HepG2 (cell line): ENCODE results near the gene PYGO2. TPM values are rescaled to one million over a fixed set of nuclear protein-coding genes. Genes with fewer than 3 reads are reported as not detected.

Experiments
- ARNT2 ChIP-seq: sonication (generic); formaldehyde crosslinking; IDR thresholded peaks from 2 replicates; pipeline ENCODE4 v1.8.0; 2022; ENCODE audit warnings: mild to moderate bottlenecking, low read depth, missing genetic modification reagents, moderate library complexity
- CEBPB ChIP-seq: IDR thresholded peaks from 2 replicates; pipeline ENCODE4 v1.6.1; 2011; ENCODE audit warnings: low read depth, low read length, improper control_type of control experiment, borderline replicate concordance
- FOSL1 ChIP-seq: sonication (generic); formaldehyde crosslinking; IDR thresholded peaks from 2 replicates; pipeline ENCODE4 v1.9.0; 2021; ENCODE audit warnings: missing genetic modification reagents, borderline replicate concordance
- GATAD2A ChIP-seq: IDR thresholded peaks from 2 replicates; pipeline ENCODE4 v1.6.1; 2016
- PRDM4 ChIP-seq: sonication (generic); formaldehyde crosslinking; IDR thresholded peaks from 2 replicates; pipeline ENCODE4 v1.9.0; 2021; ENCODE audit warnings: missing genetic modification reagents, borderline replicate concordance
- SP5 ChIP-seq: IDR thresholded peaks from 2 replicates; pipeline ENCODE4 v1.6.1; 2016; ENCODE audit warnings: low read depth, borderline replicate concordance
- SRSF1 ChIP-seq: fragments of 200-400 bp; formaldehyde crosslinking; optimal IDR thresholded peaks from 2 replicates; pipeline ENCODE3; 2017; ENCODE audit warnings: mild to moderate bottlenecking, low read depth, low read length, moderate library complexity
- SRSF4 ChIP-seq: fragments of 200-400 bp; formaldehyde crosslinking; IDR thresholded peaks from one replicate; pipeline ENCODE4 v1.6.1; 2018; ENCODE audit warnings: mild to moderate bottlenecking, low read depth, low read length, moderate library complexity; ENCODE audit not compliant: poor library complexity, severe bottlenecking
- TEAD3 ChIP-seq: optimal IDR thresholded peaks from 2 replicates; pipeline ENCODE3; 2016; ENCODE audit warnings: borderline replicate concordance
- TEF ChIP-seq: sonication (generic); formaldehyde crosslinking; IDR thresholded peaks from 2 replicates; pipeline ENCODE4 v1.5.0; 2020; ENCODE audit warnings: missing genetic modification reagents
- TSC22D2 ChIP-seq: sonication (generic); formaldehyde crosslinking; IDR thresholded peaks from 2 replicates; pipeline ENCODE4 v1.5.1; 2020; ENCODE audit warnings: missing genetic modification reagents, mild to moderate bottlenecking, borderline replicate concordance
- ZBTB3 ChIP-seq: sonication (generic); formaldehyde crosslinking; IDR thresholded peaks from 2 replicates; pipeline ENCODE4 v1.4.0; 2020; ENCODE audit warnings: low read depth, mild to moderate bottlenecking, moderate library complexity, missing genetic modification reagents, borderline replicate concordance
- ZNF121 ChIP-seq: sonication (generic); formaldehyde crosslinking; IDR thresholded peaks from 2 replicates; pipeline ENCODE4 v1.5.0; 2020; ENCODE audit warnings: mild to moderate bottlenecking, missing genetic modification reagents
- ZNF180 ChIP-seq: sonication (generic); formaldehyde crosslinking; IDR thresholded peaks from 2 replicates; pipeline ENCODE4 v1.4.0; 2020; ENCODE audit warnings: low read depth, missing genetic modification reagents, borderline replicate concordance
- ZNF234 ChIP-seq: sonication (generic); formaldehyde crosslinking; conservative IDR thresholded peaks from 2 replicates; pipeline ENCODE4 v1.5.1; 2020; ENCODE audit warnings: mild to moderate bottlenecking, missing genetic modification reagents
- ZNF496 ChIP-seq: sonication (generic); formaldehyde crosslinking; IDR thresholded peaks from 2 replicates; pipeline ENCODE4 v1.8.1; 2023; ENCODE audit warnings: mild to moderate bottlenecking, moderate library complexity, missing genetic modification reagents; ENCODE audit not compliant: insufficient replicate concordance
- ZNF567 ChIP-seq: sonication (generic); formaldehyde crosslinking; IDR thresholded peaks from 2 replicates; pipeline ENCODE4 v1.8.1; 2023; ENCODE audit warnings: mild to moderate bottlenecking, missing genetic modification reagents, borderline replicate concordance
- ZNF574 ChIP-seq: sonication (generic); formaldehyde crosslinking; IDR thresholded peaks from 2 replicates; pipeline ENCODE4 v1.4.0; 2020; ENCODE audit warnings: missing genetic modification reagents
- ZNF784 ChIP-seq: sonication (generic); formaldehyde crosslinking; IDR thresholded peaks from 2 replicates; pipeline ENCODE4 v1.5.1; 2020; ENCODE audit warnings: missing genetic modification reagents, mild to moderate bottlenecking, borderline replicate concordance
- polyA plus RNA-seq, 8 experiments: library from polyadenylated mRNA; depleted of rRNA in 3 of 8; stranded (reverse) in 7 of 8; unstranded in 1 of 8; fragments of >200 nt; fragmentation: Illumina TruSeq in 4 of 8; extraction: Trizol in 4 of 8; gene quantifications; 2 replicates each; pipeline versions ENCODE4 v1.2.1 to v1.2.3, GENCODE V29; 2011 to 2016; ENCODE audit warnings: low read depth in 4 of 8, missing spikeins in 1 of 8, mixed read lengths in 1 of 8; ENCODE audit not compliant: insufficient read depth in 1 of 8
- total RNA-seq, 5 experiments: library from RNA; depleted of rRNA; stranded (reverse); fragments of >200 nt; fragmentation: Illumina TruSeq; extraction: Trizol; gene quantifications; 2 replicates each; pipeline ENCODE4 v1.2.3, GENCODE V29; 2016; ENCODE audit warnings: low read depth in 1 of 5

The PYGO2 gene
- total and polyA plus RNA-seq, 2 of the 13 experiments (the other 11 are each of a cell fraction or from before 2014, with no cell fraction given) = 20.3 to 21.8 TPM

- TF ChIP-seq PRDM4 (CRISPR knock-in tag) = no peak
- TF ChIP-seq TSC22D2 (CRISPR knock-in tag) = no peak
- no peak for TF ChIP-seq ZNF574 (CRISPR knock-in tag)
- TF ChIP-seq ZNF180 (CRISPR knock-in tag) = no peak
- no peak for TF ChIP-seq SRSF4
- no peak for TF ChIP-seq FOSL1 (CRISPR knock-in tag)
- no peak for TF ChIP-seq TEAD3 (CRISPR knock-in tag)
- no peak for TF ChIP-seq TEF
- TF ChIP-seq ARNT2 (CRISPR knock-in tag) = no peak
- no peak for TF ChIP-seq ZNF784 (CRISPR knock-in tag)
- no peak for TF ChIP-seq ZNF121 (CRISPR knock-in tag)
- TF ChIP-seq GATAD2A = peak; percentile 57
- TF ChIP-seq SP5 (CRISPR knock-in tag) = peak; percentile 59; the same call in 1 of the 2 replicates
- TF ChIP-seq ZNF234 (CRISPR knock-in tag) = 0 out of 2 replicates have a peak, but pooled peaks have one; percentile 83
- no peak for TF ChIP-seq CEBPB
- no peak for TF ChIP-seq SRSF1
- no peak for TF ChIP-seq ZNF567 (CRISPR knock-in tag)
- no peak for TF ChIP-seq ZNF496 (CRISPR knock-in tag)
- TF ChIP-seq ZBTB3 (CRISPR knock-in tag) = 0 out of 2 replicates have a peak, but pooled peaks have one; percentile 11
Measured at GRCh38 chr1:154999571-155000410, 38.2 kb upstream of the PYGO2 start (continued).
